RWPE2 (cell line): ENCODE results near the gene DHX15.

Experiments
- ATAC-seq: fragments of 200-7000 bp; cut with Tn5 transposase; 3 replicates; pipeline ENCODE4 v1.9.1; 2021; ENCODE audit warnings: low read depth
- DNase-seq: peaks from one replicate; pipeline ENCODE4 v3.0.0-alpha.2; 2020; ENCODE audit warnings: low spot score
- H3K27ac ChIP-seq: fragments of 450-650 bp; 2 replicates; pipeline ENCODE4 v1.5.1; 2017; ENCODE audit warnings: mild to moderate bottlenecking; ENCODE audit not compliant: poor library complexity, severe bottlenecking
- H3K27me3 ChIP-seq: fragments of 250-450 bp; sonication (Bioruptor Pico); 2 replicates; pipeline ENCODE4 v1.5.1; 2021; ENCODE audit warnings: mild to moderate bottlenecking, moderate library complexity; ENCODE audit not compliant: insufficient read depth, poor library complexity, severe bottlenecking
- H3K36me3 ChIP-seq: fragments of 250-450 bp; sonication (Bioruptor Pico); 2 replicates; pipeline ENCODE4 v1.5.1; 2020; ENCODE audit warnings: low read depth, mild to moderate bottlenecking, moderate library complexity
- H3K4me1 ChIP-seq: fragments of 250-450 bp; sonication (Bioruptor Pico); 2 replicates; pipeline ENCODE4 v1.5.1; 2021; ENCODE audit warnings: mild to moderate bottlenecking, moderate library complexity; ENCODE audit not compliant: insufficient read depth, poor library complexity, severe bottlenecking
- H3K4me3 ChIP-seq: fragments of 250-450 bp; sonication (Bioruptor Pico); 2 replicates; pipeline ENCODE4 v1.5.1; 2021; ENCODE audit warnings: mild to moderate bottlenecking, moderate library complexity; ENCODE audit not compliant: severe bottlenecking
- H3K9me3 ChIP-seq: fragments of 250-450 bp; sonication (Bioruptor Pico); 2 replicates; pipeline ENCODE4 v1.5.1; 2021; ENCODE audit warnings: mild to moderate bottlenecking, moderate library complexity; ENCODE audit not compliant: severe bottlenecking
- CTCF ChIP-seq: fragments of 450-650 bp; IDR thresholded peaks from one replicate; pipeline ENCODE4 v1.5.1; 2017; ENCODE audit warnings: mild to moderate bottlenecking, moderate library complexity; ENCODE audit not compliant: poor library complexity, severe bottlenecking

DHX15 gene

DNA sequence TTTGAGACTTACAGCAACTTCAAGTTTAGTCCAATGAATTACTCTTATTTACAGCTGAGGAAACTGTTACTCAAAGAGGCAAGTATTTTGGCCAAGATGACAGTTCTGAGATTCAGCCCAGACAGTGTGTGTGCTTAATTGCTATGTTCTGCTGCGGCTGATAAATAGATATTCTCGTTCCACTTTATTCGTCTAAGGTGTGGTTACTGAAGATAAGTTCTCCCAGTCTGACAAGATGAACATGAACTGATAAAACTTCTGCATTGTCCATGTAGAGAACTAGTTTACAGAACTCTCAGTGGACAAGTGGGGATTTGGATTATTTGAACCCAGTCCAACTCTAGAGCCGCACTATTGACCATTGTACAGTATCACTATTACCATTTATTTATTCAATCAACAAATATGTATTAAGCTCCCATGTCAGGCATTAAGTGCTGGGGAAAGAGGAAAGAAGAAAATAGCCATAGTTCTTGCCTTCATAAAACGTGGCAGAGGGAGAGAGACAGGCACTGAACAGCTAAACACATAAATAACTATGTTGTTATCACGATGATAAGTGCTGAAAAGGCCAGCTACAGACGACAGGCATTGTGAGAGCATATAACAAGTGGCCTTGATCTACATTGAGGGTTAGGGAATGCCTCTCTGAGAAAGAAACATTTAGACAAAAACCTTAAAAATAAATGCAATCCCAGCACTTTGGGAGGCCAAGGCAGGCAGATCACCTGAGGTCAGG, 4.0 kb upstream of the DHX15 start:
- Histone ChIP-seq H3K9me3 (no peaks in the 10 kb centered on the region), H3K4me1 (no peaks in the 10 kb centered on the region), H3K27ac (no peak overlapping the region), H3K4me3 (no peak overlapping the region), H3K36me3 (no peaks in the 10 kb centered on the region), H3K27me3 (no peaks in the 10 kb centered on the region)
- no peak for TF ChIP-seq CTCF
- DNase-seq (no peak), ATAC-seq (no peak)

GRCh38 chr4:24583451-24584210, 723 bp downstream of the DHX15 start:
- H3K27me3 ChIP-seq: no peaks in the 10 kb centered on the region
- H3K9me3 ChIP-seq: no peaks in the 10 kb centered on the region
- ATAC-seq (peak; percentile 52), DNase-seq (peak; percentile 58)
- peaks cover 6% of the 10 kb centered on the region for H3K4me1 ChIP-seq
- H3K36me3 ChIP-seq: peaks cover 43% of the 10 kb centered on the region
- H3K27ac ChIP-seq: peak overlapping the region; percentile 86
- no peak for TF ChIP-seq CTCF
- H3K4me3 ChIP-seq: peak overlapping the region; percentile 93

- no peak for TF ChIP-seq CTCF
- Histone ChIP-seq H3K9me3 (no peaks in the 10 kb centered on the region), H3K4me1 (peaks cover 12% of the 10 kb centered on the region), H3K36me3 (peaks cover 56% of the 10 kb centered on the region), H3K27ac (peak overlapping the region; percentile 86), H3K27me3 (no peaks in the 10 kb centered on the region), H3K4me3 (peak overlapping the region; percentile 93)
- DNase-seq (no peak), ATAC-seq (no peak)
Observed at GRCh38 chr4:24582235-24582832, 2.0 kb downstream of the DHX15 start.

DNA sequence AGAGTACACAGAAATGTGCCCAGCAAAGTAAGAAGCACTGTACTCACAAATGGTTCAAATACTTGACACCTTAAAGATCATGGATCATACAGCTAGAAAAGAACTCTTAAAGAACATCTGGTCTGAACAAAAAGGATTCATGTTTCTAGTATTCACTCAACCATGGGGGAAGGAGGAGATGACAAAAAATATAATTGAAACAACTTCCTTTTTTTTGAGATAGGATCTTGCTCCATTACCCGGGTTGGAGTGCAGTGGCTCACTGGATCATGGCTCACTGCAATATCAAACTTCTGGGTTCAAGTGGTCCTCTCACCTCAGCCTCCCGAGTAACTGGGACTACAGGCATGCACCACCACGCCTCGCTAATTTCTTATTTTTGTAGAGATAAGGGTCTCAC, 6.0 kb downstream of the DHX15 start:
- Histone ChIP-seq H3K27me3 (no peaks in the 10 kb centered on the region), H3K36me3 (peaks cover 96% of the 10 kb centered on the region), H3K4me3 (no peak overlapping the region), H3K4me1 (peaks cover 12% of the 10 kb centered on the region), H3K9me3 (no peaks in the 10 kb centered on the region), H3K27ac (no peak overlapping the region)
- no peak for ATAC-seq
- TF ChIP-seq CTCF: no peak
- DNase-seq: no peak
